PFSK-1 (cell line): ENCODE measurements around the gene MOGAT1.

Experiments
- FOXP2 ChIP-seq: optimal IDR thresholded peaks from 2 replicates; pipeline ENCODE3; 2011; ENCODE audit warnings: borderline replicate concordance, control low read depth, inconsistent platforms; ENCODE audit not compliant: insufficient read depth; ENCODE audit errors: extremely low read length, extremely low read depth
- POLR2AphosphoS5 ChIP-seq: IDR thresholded peaks from 2 replicates; pipeline ENCODE4 v1.6.1; 2012; ENCODE audit warnings: low read depth, mild to moderate bottlenecking, control low read depth, low read length, moderate library complexity
- REST ChIP-seq, 2 experiments: IDR thresholded peaks; 2 replicates each; pipeline versions ENCODE4 v1.6.1 to v1.8.0; 2011 to 2012; ENCODE audit warnings: low read depth in 2 of 2, low read length in 2 of 2, control low read depth in 1 of 2, inconsistent platforms in 1 of 2, mild to moderate bottlenecking in 1 of 2, moderate library complexity in 1 of 2; ENCODE audit not compliant: insufficient read depth in 1 of 2
- SIN3A ChIP-seq: IDR thresholded peaks from 2 replicates; pipeline ENCODE4 v1.6.1; 2012; ENCODE audit warnings: mild to moderate bottlenecking, low read length, moderate library complexity, borderline replicate concordance; ENCODE audit not compliant: insufficient read depth
- TAF1 ChIP-seq: IDR thresholded peaks from 2 replicates; pipeline ENCODE4 v1.6.1; 2012; ENCODE audit warnings: low read length, control low read depth, borderline replicate concordance; ENCODE audit not compliant: insufficient read depth

The MOGAT1 gene

DNA sequence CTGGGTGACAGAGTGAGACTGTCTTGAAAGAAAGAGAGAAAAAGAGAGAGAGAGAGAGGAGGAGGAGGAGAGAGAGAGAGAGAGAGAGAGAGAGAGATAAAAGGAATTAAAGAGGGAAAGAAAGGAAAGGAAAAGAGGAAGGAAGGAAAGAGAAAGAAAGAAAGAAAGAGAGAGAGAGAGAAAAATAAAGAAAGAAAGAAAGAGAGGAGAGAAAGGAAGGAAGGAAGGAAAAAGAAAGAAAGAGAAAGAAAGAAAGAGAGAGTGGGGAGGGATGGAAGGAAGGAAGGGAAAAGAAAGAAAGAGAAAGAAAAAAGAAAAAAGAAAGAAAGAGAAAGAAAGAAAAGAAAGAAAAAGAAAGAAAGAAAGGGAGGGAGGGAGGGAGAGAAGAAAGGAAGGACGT, 29.8 kb downstream of the MOGAT1 start:
- TF ChIP-seq FOXP2 = no peak
- no peak for TF ChIP-seq REST (IDR thresholded peaks at IDR 0.05; ENCODE audit: insufficient read depth in 1 of 2, low read depth in 2 of 2, low read length in 2 of 2)
- TF ChIP-seq SIN3A = no peak
- no peak for TF ChIP-seq TAF1
- no peak for TF ChIP-seq POLR2AphosphoS5

DNA sequence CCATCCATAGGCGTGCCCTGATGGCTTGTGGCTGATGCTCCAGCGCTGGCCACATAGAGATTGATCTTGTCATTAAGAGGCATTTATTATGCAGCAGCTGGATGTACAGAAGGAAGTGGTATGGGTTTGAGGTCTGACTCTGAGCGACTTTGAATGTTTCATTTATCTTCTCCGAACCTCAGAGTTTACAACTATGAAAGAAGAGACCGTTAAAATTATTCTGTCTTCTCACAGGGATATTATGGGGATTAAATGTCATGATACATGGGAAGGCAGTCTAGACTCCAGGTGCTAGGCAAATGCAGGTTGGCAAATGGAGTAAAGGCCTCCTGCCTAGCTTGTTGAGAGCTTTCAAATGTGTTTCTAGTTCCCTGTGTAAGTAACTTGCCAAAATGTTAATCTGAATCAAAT, 30.3 kb downstream of the MOGAT1 start:
- TF ChIP-seq TAF1 = no peak
- TF ChIP-seq SIN3A = no peak
- no peak for TF ChIP-seq POLR2AphosphoS5

GRCh38 chr2:222703091-222703490, 31.6 kb downstream of the MOGAT1 start:
- TF ChIP-seq POLR2AphosphoS5 (no peak), REST (IDR thresholded peaks at IDR 0.05; ENCODE audit: insufficient read depth in 1 of 2, low read depth in 2 of 2, low read length in 2 of 2) (no peak), SIN3A (no peak), TAF1 (no peak)

- TF ChIP-seq POLR2AphosphoS5 (no peak), SIN3A (no peak), FOXP2 (no peak), REST (IDR thresholded peaks at IDR 0.05; ENCODE audit: insufficient read depth in 1 of 2, low read depth in 2 of 2, low read length in 2 of 2) (no peak), TAF1 (no peak)
Observed at GRCh38 chr2:222703886-222704285, 32.4 kb downstream of the MOGAT1 start.

DNA sequence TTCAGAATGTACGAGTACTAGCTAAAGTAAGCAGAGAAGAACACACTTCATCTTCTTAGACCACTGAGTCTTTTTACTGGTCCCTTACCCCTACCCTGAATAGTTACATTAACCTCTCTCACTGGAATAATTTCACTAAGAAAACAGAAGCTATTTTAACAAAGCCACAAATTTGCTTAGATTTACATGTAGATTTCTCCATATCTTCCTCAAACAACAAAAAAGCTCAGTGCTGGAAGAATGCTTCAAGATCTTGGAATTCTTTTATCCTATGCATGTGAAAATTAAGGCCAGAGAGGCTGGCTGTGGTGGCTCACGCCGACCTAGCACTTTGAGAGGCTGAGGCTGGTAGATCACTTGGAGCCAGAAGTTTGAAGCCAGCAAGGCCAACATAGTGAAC, 35.2 kb downstream of the MOGAT1 start:
- TF ChIP-seq FOXP2 = no peak
- no peak for TF ChIP-seq POLR2AphosphoS5
- no peak for TF ChIP-seq SIN3A
- TF ChIP-seq TAF1 = no peak
- no peak for TF ChIP-seq REST (IDR thresholded peaks at IDR 0.05; ENCODE audit: insufficient read depth in 1 of 2, low read depth in 2 of 2, low read length in 2 of 2)
